ENCODE results near the gene ARCN1.

ARCN1 gene

DNA sequence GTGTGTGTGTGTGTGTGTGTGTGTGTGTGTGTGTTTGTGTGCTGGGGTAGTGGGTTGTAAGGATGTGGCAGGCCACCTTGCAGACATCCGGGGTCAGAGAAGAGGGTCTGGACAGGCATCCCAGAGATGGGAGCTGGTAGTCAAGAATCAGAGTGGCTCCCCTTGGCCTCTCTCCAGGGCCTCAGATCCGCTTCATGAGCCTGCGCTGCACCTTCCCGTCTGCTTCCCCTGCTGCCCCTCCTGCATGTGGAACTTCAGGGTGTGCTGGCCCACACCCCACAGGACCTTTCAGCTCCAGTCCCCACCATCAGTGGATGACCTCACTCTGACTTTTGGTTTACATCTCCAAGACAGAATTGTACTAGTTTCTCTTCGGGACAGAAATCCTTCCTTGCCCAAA is 76.1 kb downstream of the ARCN1 start:
- DNase-seq (ENCODE audit: insufficient read length): no peak
- TF ChIP-seq TAF1 (IDR thresholded peaks at IDR 0.05; ENCODE audit: borderline replicate concordance, low read depth, low read length) (no peak), POLR2A (IDR thresholded peaks at IDR 0.05; ENCODE audit: low read depth, low read length) (no peak), POLR2AphosphoS5 (IDR thresholded peaks at IDR 0.05; ENCODE audit: low read depth, low read length) (no peak)
- no peak for FAIRE-seq

- DNase-seq (ENCODE audit: insufficient read length): no peak
- FAIRE-seq: no peak
These were observed 77.7 kb downstream of the ARCN1 start for GRCh38 chr11:118649941-118650340.

GRCh38 chr11:118650366-118650765 is 78.2 kb downstream of the ARCN1 start:
- TF ChIP-seq TAF1 (IDR thresholded peaks at IDR 0.05; ENCODE audit: borderline replicate concordance, low read depth, low read length) (no peak), POLR2A (IDR thresholded peaks at IDR 0.05; ENCODE audit: low read depth, low read length) (no peak), POLR2AphosphoS5 (IDR thresholded peaks at IDR 0.05; ENCODE audit: low read depth, low read length) (no peak)
- FAIRE-seq (no peak), DNase-seq (ENCODE audit: insufficient read length) (no peak)

More at GRCh38 chr11:118649941-118650340, 77.7 kb downstream of the ARCN1 start:
- no peak for TF ChIP-seq POLR2A (IDR thresholded peaks at IDR 0.05; ENCODE audit: low read depth, low read length)
- no peak for TF ChIP-seq TAF1 (IDR thresholded peaks at IDR 0.05; ENCODE audit: borderline replicate concordance, low read depth, low read length)
- no peak for TF ChIP-seq POLR2AphosphoS5 (IDR thresholded peaks at IDR 0.05; ENCODE audit: low read depth, low read length)

GRCh38 chr11:118651820-118652219 is 79.6 kb downstream of the ARCN1 start:
- DNase-seq (ENCODE audit: insufficient read length): no peak
- FAIRE-seq: no peak
- TF ChIP-seq POLR2AphosphoS5 (IDR thresholded peaks at IDR 0.05; ENCODE audit: low read depth, low read length) (no peak), TAF1 (IDR thresholded peaks at IDR 0.05; ENCODE audit: borderline replicate concordance, low read depth, low read length) (no peak), POLR2A (IDR thresholded peaks at IDR 0.05; ENCODE audit: low read depth, low read length) (no peak)
